GM12872 (cell line): ENCODE results near the gene STAC2.

Experiments
- CTCF ChIP-seq: IDR thresholded peaks from 3 replicates; pipeline ENCODE4 v1.5.1; 2011; ENCODE audit warnings: low read depth, mild to moderate bottlenecking, low read length, moderate library complexity; ENCODE audit not compliant: insufficient read depth

Gene STAC2

GRCh38 chr17:39204245-39204644 lies 21.5 kb downstream of the STAC2 start:
- no peak for TF ChIP-seq CTCF

- TF ChIP-seq CTCF: no peak
Observed at GRCh38 chr17:39200957-39201510, 24.7 kb downstream of the STAC2 start.

- TF ChIP-seq CTCF: no peak
Observed at GRCh38 chr17:39200070-39200879, 25.5 kb downstream of the STAC2 start, which contains the start of gene RPL19. RPL19 (plus strand) TSS chr17:39200283; CDS start chr17:39200345, 62 bp downstream.

- TF ChIP-seq CTCF: no peak
Observed at GRCh38 chr17:39199820-39200069, 26.0 kb downstream of the STAC2 start.

- no peak for TF ChIP-seq CTCF
Observed at GRCh38 chr17:39198186-39198566, 27.6 kb downstream of the STAC2 start.

- TF ChIP-seq CTCF: no peak
Observed at GRCh38 chr17:39197380-39198185, 28.2 kb downstream of the STAC2 start, which contains the start of gene CACNB1. CACNB1 (minus strand) TSS chr17:39197669; CDS start chr17:39197495, 174 bp downstream.

GRCh38 chr17:39196808-39197291 lies 28.9 kb downstream of the STAC2 start:
- TF ChIP-seq CTCF: no peak
